KG1 (cell line): ENCODE data around the gene SLX1B.
"Not testable (repeated sequence)": the region's sequence is repeated elsewhere in the genome, so short reads cannot be mapped to it uniquely, and the experiment has no call there.

ENCODE experiments used
- DNase-seq: peaks from one replicate; lab custom pipeline; 2025; lab: John Stamatoyannopoulos, UW

The SLX1B gene

DNA sequence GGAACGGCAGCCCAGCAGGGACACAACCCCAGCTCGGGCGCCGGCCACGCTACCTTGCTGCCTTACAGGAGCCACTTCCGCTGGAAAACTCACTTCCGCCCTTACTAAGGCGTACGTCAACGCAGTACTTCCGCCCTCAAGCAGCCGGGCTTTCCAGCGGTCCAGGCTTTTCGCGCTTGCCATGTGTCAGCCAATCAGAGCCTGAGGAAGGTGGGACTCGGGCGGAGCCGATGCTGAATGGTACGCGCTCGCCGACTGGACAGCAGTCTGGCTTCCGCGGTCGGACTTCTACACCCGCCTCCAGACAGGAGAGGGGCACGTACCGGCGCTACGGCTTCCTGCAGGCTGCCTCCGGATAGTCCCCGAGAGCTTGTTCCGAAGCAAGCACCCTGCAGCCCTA is at the start of gene SLX1B, which contains the start of gene BOLA2:
TSS of gene SLX1B (plus strand) at position 265 of the 400 bp plus-strand sequence.
TSS of gene BOLA2 (minus strand) at position 83 of the 400 bp plus-strand sequence. CDS start 98 bp downstream, outside the sequence.
- DNase-seq, result not testable (repeated sequence)

- not testable (repeated sequence) for DNase-seq
Measured at GRCh38 chr16:29405249-29405648, 49.1 kb upstream of the SLX1B start.

DNA sequence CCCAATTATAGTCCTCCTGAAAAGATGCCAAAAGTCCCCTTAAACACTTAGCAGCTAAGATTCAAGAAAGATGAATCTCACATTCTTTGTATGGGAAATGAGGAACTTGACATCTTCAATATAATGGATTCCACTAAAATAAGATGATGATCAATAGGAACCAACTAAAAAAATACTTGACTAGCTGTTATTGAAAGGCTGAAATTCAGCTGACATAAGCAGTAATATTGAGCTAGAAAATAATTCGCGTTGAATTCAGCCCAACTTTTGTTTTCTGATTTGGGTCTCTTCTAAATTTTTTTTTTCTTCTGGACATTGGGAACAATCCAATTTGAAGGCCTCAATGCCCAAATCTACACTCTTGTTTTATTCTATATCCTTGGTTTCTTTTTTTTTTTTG is 30.7 kb upstream of the SLX1B start:
- DNase-seq, result not testable (repeated sequence)

DNA sequence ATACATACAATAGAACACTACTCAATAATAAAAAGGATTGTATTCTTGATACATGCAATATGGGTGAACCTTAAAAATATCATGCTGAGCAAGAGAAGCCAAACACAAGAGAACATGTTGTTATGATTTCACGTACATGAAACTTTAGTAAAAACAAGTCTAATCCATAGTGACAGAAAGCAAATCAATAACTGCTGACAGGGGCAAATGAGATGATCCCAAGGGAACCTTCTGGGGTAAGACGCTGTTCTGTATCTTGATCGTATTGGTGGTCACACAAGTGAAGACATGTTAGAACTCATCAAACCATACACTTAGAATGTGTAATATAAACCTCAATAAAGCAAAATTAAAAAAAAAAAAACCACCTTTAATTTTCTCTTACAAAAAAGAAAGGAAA is 28.9 kb upstream of the SLX1B start:
- DNase-seq, result not testable (repeated sequence)

DNA sequence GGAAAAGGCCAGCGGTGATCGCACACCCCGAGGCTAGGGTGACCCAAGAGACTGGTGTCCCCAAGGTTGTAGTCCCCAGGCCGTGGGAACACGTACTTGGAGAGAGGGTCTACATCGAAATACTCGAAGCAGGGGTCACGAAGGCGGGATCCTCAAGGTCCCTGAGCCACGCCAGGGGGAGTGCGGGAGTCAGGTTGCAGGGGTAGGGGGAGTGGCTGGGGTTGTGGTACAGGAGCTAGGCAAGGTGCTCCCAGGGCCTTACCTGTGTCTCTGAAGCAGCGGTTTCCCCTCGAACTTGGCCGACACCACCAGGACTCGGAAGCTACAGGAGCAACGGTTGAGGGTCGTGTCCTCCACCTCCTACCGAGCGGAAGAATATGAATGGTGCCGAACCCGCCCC is 579 bp upstream of the SLX1B start:
- not testable (repeated sequence) for DNase-seq

GRCh38 chr16:29454828-29455227 is 495 bp downstream of the SLX1B start:
- not testable (repeated sequence) for DNase-seq

- DNase-seq, result not testable (repeated sequence)
Measured at GRCh38 chr16:29457660-29458059, 3.3 kb downstream of the SLX1B start.

DNA sequence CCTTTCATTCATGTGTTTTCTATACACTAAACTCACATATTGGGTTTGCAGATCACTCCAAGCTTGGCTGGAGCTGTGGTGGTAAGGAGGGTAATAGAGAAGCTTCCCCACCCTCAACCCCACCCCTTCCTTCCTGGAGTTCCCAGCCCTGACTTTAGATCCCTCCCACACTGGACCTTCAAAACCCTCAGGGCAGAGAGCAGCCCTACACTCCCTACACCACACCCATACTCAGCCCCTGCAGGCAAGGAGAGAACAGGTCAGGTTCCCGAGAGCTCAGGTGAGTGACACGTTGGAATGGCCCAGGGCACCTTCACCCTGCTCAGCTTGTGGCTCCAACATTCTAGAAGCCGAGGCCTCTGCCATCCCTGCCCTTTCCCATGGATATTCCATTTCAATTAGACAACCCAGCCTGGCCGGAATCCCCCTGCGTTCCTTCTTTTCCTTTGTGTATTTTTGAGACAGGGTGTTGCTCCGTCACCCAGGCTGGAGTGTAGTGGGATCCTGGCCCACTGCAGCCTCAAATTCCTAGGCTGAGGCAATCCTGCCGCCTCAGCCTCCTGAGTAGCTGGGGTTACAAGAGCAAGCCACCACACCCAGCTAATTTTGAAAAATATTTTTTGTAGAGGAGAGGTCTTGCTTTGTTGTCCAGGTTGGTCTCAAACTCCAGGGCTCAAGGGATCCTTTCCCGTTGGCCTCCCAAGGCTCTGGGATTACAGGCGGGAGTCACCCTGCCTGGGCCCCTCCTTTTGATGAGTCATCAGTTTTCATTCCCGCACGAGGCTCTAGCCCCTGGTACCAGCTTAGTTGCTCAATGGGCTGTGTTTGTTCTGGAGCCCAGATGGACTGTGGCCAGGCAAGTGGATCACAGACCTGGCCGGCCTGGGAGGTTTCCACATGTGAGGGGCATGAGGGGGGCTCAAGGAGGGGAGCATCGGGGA is 5.6 kb downstream of the SLX1B start, which contains the start of gene SULT1A4:
TSS of gene SULT1A4 (plus strand) at position 208 of the 941 bp plus-strand sequence. CDS start 1,473 bp downstream, outside the sequence.
- DNase-seq, result not testable (repeated sequence)

- not testable (repeated sequence) for DNase-seq
Measured at GRCh38 chr16:29460647-29461030, 6.3 kb downstream of the SLX1B start.

- DNase-seq, result not testable (repeated sequence)
Measured at GRCh38 chr16:29465985-29466824, 11.9 kb downstream of the SLX1B start.

- not testable (repeated sequence) for DNase-seq
Measured at GRCh38 chr16:29466904-29467303, 12.6 kb downstream of the SLX1B start.

- not testable (repeated sequence) for DNase-seq
Measured at GRCh38 chr16:29467654-29468366, 13.5 kb downstream of the SLX1B start.

- not testable (repeated sequence) for DNase-seq
Measured at GRCh38 chr16:29469660-29470059, 15.3 kb downstream of the SLX1B start.

DNA sequence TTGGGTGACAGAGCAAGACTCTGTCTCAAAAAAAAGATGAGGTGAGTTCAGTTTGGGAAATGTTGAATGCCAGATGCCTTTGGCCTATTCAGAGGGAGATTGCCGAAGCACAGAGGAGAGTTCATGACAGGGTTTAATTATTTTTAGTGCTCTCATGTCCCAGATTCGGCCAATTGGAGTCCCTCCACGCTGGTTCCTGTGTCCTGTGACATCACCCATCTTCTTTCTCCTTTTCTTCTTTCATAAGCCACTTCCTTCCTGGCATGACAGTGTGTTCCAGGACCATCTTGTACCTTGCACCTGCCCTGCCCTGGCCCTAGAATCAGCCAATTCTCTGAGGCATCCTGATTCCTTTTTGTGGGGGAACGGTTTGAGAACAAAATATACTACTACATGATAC is 17.7 kb downstream of the SLX1B start:
- DNase-seq, result not testable (repeated sequence)

- not testable (repeated sequence) for DNase-seq
Measured at GRCh38 chr16:29482276-29482675, 27.9 kb downstream of the SLX1B start.

DNA sequence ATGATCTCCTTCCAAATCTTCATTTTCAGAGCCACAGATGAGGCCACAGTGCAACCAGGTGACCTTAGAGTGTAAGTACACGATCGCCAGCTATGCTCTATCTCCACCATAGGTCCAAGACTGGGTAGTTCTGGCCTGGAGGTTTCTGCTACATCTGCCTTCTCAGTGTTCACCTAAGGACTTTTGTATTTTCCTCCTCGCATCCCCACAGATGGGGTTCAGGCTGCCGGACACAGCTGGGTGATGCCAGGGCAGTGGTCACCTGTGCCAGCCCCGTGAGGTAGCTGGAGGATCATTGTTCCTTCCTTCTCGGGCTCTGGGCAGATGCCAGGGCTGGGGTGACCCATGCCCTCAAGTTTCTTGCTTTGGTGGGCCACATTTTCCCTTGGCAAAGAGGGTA is 52.0 kb downstream of the SLX1B start, which contains the start of gene NPIPB12:
TSS of gene NPIPB12 (minus strand) at position 101 of the 400 bp plus-strand sequence.
- not testable (repeated sequence) for DNase-seq
